ENCODE data around the gene FRMPD2.
"Not testable (repeated sequence)": the region's sequence is repeated elsewhere in the genome, so short reads cannot be mapped to it uniquely, and the experiment has no call there.

The FRMPD2 gene

DNA sequence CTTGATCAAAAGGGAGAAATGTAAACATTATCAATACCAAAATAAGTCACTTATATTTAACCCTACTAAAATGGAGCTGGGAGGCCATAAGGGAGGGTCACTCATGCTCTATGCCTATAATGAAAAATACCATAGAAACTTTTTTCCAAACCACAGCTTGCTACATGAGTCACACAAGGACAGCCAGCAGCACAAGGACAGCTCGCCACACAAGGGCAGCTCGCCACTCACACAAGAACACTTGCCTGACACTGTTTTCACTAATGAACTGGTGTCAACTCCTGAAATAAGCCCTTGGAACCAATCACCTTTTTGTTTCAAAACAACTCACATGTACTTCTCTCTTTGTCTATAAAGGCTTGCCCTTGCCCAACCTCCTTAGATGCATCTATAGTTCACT is 43.3 kb downstream of the FRMPD2 start:
- no peak for DNase-seq

DNA sequence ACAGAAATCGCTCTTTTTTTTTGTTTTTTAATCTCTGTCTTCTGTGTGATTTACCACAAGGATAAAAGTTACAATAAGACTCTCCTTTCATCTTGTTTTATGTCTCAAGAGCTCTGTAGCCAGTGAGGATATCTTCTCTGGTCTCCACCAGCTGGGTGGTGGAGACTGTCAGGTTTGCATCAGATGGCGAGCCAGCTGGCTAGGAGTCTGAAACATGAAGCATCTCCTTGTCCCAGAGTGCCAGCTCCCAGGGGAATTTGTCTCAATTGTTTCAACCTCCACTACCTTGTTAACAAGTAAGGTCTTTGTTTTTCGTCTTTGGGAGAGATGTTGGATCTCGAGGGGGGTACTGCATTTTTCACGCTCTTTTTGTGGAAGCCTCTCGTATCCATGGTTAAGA is 47.3 kb downstream of the FRMPD2 start:
- no peak for DNase-seq

DNA sequence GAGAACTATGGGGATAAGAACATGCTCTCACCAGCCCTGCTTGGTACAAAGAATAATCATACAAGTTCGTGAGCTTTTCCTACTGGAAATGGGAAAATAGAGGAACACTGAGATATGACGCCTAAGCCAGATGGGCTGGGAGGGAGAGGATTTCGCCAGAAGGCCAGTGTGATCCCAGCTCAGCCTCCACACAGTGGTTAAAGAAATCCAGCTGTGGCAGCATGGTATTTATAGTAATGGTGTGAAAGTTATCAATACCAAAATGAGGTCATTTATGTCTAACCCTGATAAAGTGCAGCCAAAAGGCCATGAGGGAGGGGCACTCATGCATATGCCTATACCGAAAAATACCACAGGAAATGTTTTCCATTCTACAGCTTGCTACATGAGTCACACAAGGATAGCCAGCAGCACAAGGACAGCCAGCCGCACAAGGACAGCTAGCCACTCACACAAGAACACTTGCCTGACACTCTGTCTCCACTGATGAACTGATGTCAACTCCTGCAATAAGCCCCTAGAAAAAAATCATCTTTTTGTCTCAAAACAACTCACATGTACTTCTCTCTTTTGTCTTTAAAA is 49.4 kb downstream of the FRMPD2 start:
- no peak for DNase-seq

DNA sequence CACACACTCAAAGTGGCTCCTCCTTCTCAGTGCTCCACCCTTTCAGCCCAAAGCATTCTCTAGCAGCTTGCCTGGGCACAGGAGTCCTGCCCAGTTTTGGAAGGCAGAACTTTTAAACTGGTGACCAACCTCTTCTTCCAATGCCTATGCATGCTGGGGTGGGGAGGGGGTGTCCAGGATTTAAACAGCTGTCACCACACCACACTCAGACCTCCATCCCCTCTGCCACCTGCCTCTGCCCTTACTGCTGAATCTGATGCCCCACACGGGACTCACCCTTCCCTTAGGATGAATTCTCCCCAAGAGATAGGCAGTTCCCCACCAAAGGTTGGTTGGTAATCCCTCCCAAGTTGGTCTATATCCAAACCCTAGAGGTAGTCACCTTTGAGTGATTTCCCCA is 50.2 kb downstream of the FRMPD2 start:
- DNase-seq: no peak

DNA sequence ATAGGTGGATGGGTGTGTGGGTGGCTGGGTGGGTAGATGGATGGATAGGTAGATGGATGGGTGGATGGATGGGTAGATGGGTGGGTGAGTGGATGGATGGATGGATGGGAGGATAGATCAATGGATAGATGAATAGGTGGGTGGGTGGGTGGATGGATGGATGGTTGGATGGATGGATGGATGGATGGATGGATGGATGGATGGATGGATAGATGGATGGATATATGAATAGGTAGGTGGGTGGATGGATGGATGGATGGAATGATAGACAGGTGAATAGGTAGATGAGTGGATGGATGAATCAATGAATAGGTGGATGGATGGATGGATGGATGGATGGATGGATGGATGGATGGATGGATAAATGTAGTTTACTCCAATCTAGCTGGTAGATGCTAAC is 52.7 kb downstream of the FRMPD2 start:
- no peak for DNase-seq

DNA sequence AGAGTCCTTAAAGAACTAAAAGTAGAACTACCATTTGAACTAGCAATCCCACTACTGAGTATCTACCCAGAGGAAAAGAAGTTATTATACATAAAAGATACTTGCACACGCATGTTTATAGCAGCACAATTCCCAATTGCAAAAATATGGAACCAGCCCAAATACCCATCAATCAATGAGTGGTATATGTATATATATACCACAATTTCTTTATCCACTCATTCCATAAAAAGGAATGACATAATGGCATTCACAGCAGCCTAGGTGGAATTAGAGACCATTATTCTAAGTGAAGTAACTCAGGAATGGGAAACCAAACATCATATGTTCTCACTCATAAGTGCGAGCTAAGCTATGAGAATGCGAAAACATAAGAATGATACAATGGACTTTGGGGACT is 53.5 kb downstream of the FRMPD2 start:
- DNase-seq: not testable (repeated sequence)

DNA sequence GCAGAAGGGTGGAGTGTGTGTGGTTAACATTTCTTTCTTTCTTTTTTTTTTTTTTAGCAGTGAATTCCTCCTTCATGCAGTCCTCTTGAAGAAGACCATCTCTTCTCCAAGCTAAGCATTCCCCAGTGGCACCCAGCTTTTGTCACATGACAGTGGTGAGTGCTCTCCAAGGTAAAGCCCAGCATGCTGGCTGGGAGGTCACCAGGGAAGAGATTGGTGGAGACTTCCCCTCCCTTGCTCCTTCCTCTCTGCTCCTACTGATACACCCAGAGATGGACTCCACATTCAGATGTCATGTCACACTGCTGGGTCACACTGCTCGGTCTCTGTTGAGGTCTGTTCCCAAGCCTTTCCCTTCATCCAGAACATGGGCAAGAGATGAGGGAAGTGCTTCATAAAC is 55.3 kb downstream of the FRMPD2 start:
- no peak for DNase-seq

DNA sequence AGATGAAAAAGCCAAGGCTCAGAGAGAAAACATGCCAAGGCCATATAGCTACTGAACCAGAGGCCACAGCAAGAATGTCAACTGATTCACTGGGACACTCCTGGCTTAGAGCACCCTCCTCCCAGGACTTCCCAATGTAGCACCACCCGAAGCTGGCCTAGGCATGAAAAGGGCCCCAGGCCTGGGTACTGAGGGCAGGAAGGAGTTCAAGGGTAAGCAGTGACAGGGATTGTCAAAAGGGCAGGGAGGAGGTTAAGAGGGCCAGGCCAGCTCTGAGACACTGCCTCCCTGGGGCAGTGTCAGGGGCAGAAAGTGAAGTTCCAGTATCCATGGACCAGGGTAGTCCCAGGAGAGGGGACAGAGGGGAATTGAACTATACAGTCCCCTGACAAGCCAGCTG is 57.8 kb downstream of the FRMPD2 start:
- DNase-seq: no peak

DNA sequence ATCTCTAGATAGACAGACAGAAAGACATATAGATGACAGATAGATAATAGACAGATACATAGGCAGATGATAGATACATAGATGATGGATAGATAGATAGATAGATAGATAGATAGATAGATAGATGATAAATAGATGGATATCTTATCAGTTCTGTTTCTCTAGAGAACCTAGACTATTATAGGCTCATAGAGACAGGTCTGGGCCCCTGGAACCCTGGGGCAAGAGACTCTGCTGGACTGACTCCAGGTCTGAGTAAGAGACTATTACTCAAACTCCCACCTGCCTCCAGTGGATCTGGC is 58.3 kb downstream of the FRMPD2 start:
- DNase-seq: no peak

DNA sequence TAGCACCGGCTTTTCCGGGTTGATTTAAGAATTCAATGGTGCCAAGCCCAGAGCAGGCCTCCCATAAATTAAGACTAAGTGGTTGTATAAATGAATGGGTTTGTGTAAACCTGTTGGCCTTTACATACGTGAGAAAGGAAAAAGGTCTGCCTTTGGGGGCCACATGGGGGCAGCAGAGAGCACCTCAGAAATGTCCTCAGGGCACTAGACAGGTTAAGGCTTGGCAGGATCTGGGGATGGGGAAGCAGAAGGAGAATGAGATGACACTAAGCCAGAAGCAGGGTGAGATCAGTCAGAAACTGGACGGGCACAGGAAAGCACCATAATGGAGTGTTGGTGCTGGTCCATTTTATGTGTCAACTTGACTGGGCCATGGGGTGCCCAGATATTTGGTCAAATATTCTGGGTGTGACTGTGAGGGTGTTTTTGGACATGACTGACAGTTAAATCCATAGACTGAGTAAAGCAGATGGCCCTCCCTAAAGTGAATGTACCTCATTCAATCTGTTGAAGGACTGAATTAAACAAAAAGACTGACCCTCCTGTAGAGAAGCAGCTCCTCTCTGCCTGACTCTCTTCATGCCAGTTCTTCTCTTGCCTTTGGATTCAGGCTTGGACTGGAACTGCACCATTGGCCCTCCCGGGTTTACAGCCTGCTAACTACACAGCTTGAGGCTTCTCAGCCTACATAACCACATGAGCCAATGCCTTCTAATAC is 58.9 kb downstream of the FRMPD2 start:
- DNase-seq: no peak

DNA sequence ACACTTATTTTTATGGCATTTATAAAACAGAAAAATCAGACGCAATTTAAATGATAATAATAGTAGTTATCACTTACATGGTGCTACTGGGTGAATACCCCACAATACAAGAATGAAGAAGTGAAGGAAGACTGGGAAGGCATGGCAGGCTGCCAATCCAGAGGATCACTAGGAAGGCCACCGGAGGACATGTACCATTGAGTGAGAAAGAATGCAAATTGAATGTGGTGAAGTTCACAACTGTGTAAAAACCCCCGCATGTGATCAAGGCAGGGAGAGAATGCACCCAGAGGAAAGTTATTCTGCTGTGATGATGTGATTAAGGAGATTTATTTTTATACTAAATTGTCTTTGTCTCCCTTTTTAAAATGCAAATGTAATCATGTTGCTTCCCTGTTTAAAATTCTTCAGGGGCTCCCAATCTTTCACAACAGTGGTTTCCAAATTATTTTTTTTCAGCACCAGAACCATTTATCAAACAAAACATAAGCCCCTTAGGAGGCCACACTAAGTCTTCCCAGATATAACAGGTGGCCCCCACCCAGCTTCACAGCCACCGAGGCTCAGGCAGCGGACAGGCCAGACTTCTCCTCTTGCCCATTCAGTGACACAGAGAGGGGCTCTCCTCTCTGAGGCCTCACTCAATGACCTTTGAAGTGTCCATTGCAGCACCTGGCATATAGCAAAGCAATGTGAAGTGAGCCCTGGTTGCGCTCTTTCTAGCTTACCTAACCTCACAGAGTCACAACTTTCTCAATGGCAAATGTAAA is 59.6 kb downstream of the FRMPD2 start:
- no peak for DNase-seq

DNA sequence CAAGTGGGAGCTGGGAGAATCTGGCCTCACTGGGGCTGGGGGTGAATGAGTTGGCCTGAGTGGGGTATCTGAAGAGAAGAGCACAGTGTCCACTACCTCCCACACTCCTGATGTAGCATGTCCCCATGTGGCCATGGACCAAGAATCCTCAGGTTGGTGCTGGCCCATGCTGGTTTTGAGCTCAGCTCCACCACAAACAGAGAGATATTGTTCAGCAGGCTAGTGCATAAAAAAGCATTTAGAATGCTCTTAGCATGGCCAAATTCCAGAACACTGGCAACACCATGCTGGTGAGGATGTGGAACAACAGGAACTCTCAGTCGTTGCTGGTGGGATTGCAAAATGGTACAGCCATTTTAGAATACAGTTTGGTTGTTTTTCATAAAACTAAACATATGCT is 61.4 kb downstream of the FRMPD2 start:
- no peak for DNase-seq

DNA sequence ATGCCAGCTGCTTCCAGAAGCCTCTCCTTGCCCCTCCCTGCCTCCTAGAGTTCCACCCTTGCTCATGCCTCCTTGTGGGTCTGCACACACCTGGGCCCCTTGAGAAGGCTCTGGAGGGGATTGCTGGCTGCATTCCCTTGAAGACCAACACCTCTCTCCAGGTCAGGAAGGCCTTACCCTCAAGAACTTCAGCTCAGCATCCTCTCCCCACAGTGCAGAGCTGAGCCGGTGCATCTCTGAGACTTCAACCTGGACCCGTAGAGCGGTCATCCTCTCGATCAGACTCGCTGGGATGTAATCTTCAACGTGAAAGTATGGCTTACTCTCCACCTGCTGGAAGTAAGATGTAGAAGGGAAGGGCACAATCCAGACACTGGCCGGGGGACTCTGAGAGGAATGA is 62.7 kb downstream of the FRMPD2 start:
- no peak for DNase-seq

DNA sequence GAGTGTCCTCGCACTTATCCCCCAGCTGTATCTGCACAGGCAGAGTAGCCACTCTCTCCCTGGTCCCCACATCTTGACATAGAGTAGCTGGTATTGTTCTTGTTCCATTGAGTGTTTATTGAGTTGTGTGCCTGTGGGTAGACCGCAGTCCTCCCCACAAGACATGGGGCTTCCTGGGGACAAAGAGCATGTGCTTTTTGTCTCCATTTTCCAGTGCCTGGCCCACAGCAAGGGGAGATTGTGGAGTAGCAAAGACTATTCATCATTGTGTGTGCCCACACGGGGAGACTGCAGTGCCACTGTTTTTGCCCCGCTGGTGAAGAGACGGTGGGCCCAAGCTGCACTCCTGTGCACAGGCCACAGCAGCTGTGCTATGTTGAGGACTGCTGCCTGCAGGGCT is 63.5 kb downstream of the FRMPD2 start:
- DNase-seq: no peak

DNA sequence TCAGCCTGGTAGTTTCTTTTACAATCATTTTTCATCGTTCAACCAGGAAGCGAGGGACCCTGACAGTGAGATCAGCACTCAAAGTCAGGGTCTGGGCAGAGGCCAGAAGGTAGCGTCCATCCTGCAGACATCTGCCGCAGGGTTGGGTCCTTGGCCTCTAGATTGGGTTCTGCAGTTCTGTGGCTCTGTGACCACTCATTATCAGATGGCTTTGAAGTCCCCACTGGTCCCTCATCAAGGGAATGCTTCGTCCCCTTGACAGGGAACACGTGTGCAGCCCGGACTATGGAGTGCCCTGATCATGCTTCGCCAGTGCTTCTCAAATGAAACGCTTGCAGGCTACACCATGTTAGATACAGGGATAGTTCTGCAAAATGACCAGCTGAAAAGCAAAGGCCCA is 64.1 kb downstream of the FRMPD2 start:
- DNase-seq: no peak

DNA sequence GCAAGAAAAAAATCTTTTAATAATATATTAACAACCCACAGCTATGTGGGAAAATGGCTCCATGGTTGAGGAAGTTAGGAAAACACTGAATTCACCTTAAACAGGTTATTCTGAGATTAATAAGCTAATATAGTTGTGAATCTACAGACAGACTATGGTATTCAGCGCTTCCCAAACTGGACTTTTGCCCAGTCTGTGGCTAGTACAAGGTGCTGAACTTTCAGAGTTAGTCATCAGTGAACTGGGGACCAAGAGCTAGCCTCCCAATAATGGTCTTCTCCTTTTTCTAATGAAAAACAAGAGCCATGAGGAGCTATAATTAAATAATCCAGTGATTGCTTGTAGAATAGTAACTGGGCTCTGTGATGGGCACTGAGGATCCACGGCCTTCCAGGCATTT is 65.3 kb downstream of the FRMPD2 start:
- no peak for DNase-seq

DNA sequence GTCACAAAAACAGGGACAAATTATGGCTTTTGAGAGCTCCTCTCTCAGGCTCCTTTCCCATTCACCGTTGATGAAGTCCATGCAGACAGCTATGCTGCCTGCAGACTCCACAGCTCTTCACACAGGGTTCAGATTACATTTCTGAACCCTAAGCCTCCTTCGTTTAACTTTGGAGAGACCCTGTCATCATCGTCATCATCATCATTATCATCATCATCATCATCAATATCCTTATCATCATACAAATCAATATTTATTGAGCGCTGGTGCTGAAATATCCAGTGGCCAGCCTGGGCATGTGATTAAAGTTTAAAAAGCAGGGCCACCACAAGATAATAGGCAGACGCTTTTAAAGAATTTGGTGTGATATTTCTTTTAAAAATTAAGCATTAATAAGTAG is 66.6 kb downstream of the FRMPD2 start:
- no peak for DNase-seq

DNA sequence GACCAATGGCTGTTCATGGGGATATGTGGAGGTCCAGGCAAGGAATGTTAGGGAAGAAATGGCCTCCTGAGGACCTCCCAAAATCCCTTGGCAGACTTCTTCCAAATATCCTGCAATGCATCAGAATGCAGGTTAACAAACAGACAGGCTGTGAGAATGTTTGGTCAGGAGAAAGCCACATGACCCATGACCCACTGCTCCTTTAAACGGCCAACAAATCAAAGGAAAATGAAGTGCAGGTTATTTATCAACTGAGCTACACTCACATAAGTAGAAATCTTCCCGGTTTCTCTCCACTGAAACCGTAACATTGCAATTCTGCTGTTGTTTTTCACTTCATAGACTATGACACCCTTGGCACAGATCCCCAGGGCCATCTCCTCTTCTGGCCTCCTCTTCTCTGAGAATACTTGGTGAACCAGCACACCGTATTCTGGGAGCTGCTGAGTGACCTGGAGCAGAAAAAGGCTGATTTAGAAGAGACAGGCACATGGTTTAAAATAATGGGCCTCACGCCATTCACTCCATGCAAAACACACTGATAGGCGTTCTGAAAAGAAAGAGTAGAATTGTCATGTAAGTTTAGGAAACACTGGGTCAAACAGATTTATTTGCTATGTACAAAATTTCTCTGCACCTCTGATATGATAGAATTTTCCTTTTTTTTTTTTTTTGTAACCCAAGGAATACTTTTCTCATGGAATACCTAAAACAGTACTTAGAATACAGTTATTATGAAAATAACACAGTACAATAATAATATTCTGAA is 67.8 kb downstream of the FRMPD2 start:
- DNase-seq: no peak

DNA sequence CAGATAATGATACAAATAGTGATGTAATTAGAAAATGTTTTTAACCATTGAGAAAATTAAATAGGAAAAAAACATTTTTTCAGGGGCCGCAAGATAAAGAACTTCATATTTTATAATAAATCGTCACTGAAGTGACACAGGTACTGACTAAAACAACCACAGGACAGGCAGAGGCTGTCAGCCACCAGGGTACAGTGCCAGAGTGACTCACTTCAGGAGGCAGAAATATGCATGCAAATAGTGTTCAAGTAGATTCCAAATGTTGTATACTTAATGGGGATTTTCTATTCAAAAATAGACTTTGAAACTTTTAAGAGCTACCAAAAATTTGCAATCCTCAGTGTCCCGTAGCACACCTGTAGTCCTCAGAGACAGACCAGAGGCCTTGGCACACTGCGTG is 68.6 kb downstream of the FRMPD2 start:
- DNase-seq: no peak

DNA sequence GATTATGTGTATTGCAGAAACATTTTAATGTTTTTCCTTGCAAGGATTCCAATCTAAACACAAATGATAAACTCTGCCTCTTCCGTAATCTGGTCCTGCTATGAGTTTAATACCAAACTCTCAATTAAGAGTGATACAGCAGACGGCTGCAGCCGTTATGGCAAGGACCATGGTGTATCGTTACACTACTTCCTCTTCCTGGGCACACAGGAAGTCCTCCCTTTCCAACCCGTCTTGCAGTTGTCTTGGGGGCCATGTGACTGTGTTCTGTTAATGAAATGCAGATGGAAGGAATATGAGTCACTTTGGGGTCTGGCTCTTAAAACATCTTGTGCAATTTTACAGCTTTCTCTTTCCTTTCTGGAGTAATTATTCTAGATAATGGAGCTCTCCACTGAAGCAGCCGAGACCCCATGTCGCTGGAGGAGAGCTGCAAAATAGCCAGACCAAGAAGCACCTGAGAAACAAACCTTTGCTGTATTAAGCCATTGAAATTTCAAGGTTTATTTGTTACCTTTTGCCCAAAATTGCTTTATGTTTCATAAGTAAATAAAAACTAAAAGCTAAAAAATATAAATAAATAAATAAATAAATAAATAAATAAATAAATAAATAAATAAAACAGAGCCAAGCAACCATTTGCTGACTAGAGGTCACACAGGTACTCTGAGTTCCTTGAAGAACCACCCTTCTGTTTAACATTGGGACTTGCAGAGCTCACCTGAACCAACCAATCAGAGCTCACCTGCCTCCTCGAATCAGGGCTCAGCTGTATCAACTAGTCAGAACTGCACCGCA is 74.7 kb downstream of the FRMPD2 start:
- DNase-seq: no peak

DNA sequence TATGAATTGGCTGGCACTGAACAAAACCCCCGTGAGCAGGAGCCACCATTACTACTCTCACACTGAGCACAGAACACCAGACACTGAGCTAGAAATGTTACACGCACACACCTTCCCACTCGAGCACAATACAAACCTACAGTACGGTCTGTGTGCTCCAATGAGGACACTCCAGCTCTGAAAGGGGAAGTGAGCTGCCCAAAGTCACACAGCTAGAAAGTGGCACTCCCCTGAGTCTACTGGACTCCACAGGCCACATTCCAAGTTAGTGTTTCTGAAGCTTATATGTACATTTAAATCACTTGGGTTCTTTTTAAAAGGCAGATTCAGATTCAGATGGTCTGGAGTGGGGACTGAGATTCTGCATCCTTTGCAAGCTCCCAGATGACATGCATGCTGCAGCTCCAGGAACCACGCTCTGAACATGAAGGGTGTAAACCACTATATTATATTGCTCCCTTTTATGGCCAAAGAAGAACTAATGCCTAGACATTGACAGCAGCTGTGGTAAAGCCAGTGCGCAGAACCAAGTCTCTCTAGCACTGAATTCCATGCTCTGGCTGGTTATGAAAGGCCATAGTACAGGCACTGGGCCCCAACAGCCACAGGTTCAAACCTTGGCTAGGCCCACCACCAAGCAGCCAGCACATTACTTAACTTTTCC is 77.1 kb downstream of the FRMPD2 start:
- no peak for DNase-seq

DNA sequence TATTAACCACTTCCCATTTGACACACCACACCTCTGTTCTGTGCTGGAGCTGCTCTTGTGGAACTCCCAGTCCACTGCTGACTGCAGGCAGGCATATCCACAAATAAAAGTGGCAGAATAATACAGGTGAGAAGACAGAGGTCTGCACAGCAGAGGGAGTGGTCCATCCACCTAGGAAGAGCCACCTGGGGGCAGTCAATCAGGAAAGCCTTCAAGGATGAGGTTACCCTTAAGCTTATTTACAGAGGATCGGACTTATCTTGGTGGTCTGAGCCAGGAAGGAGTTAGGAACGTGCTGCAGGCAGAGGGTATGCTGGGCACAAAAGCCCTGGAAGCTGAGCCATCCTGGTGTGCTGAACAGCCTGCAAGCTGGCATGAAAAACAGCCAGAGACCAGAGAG is 78.7 kb downstream of the FRMPD2 start:
- no peak for DNase-seq

Measured in activated gamma-delta T cell (primary cell).